SU-DHL-6 (cell line): ENCODE data around the gene EML3.

Experiments used
- EZH2phosphoT487 ChIP-seq: fragments of 200-600 bp; sonication (generic), shearing (Covaris generic); conservative IDR thresholded peaks from 2 replicates; pipeline ENCODE4 v1.6.1; 2018; ENCODE audit warnings: mild to moderate bottlenecking, antibody characterized with exemption, low read length, moderate library complexity, mixed read lengths
- TF ChIP-seq, protein P1 (sequence below): fragments of 200-600 bp; sonication (generic); IDR thresholded peaks from one replicate; pipeline ENCODE4 v1.5.1; 2017; ENCODE audit warnings: antibody characterized with exemption, mild to moderate bottlenecking, low read length, moderate library complexity; ENCODE audit not compliant: insufficient read depth, poor library complexity, severe bottlenecking

- TF ChIP-seq, protein P1, sequence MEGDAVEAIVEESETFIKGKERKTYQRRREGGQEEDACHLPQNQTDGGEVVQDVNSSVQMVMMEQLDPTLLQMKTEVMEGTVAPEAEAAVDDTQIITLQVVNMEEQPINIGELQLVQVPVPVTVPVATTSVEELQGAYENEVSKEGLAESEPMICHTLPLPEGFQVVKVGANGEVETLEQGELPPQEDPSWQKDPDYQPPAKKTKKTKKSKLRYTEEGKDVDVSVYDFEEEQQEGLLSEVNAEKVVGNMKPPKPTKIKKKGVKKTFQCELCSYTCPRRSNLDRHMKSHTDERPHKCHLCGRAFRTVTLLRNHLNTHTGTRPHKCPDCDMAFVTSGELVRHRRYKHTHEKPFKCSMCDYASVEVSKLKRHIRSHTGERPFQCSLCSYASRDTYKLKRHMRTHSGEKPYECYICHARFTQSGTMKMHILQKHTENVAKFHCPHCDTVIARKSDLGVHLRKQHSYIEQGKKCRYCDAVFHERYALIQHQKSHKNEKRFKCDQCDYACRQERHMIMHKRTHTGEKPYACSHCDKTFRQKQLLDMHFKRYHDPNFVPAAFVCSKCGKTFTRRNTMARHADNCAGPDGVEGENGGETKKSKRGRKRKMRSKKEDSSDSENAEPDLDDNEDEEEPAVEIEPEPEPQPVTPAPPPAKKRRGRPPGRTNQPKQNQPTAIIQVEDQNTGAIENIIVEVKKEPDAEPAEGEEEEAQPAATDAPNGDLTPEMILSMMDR = no peak
- no peak for TF ChIP-seq EZH2phosphoT487
Observed at GRCh38 chr11:62611705-62612365, 740 bp downstream of the EML3 start.
